Measurements from ENCODE around the gene LILRB3.
"Not testable (repeated sequence)": the region's sequence is repeated elsewhere in the genome, so short reads cannot be mapped to it uniquely, and the experiment has no call there.

DNA sequence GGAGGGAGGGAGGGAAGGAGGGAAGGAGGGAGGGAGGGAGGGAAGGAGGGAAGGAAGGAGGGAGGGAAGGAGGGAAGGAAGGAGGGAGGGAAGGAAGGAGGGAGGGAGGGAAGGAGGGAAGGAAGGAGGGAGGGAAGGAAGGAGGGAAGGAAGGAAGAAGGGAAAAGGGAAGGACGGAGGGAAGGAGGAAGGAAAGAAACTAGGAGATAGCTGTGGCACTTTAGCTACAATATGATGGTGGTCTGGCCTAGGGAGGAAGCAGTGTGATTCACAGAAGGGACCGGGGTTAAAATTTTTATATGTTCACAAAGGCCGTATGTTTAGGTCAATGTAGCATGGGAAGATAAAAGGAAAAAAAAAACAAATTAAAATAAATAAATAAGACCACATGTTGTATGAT is 40.9 kb downstream of the LILRB3 start:
- TF ChIP-seq, protein P1, sequence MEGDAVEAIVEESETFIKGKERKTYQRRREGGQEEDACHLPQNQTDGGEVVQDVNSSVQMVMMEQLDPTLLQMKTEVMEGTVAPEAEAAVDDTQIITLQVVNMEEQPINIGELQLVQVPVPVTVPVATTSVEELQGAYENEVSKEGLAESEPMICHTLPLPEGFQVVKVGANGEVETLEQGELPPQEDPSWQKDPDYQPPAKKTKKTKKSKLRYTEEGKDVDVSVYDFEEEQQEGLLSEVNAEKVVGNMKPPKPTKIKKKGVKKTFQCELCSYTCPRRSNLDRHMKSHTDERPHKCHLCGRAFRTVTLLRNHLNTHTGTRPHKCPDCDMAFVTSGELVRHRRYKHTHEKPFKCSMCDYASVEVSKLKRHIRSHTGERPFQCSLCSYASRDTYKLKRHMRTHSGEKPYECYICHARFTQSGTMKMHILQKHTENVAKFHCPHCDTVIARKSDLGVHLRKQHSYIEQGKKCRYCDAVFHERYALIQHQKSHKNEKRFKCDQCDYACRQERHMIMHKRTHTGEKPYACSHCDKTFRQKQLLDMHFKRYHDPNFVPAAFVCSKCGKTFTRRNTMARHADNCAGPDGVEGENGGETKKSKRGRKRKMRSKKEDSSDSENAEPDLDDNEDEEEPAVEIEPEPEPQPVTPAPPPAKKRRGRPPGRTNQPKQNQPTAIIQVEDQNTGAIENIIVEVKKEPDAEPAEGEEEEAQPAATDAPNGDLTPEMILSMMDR (IDR thresholded peaks at IDR 0.05) = not testable (repeated sequence)
- TF ChIP-seq POLR2A, POLR2AphosphoS5 (IDR thresholded peaks at IDR 0.05): not testable (repeated sequence)

Measured in prostate gland (tissue), 2 donors.